Stimulated activated CD8-positive, alpha-beta memory T cell treated with anti-CD3 and anti-CD28 coated beads, Interleukin-4, amount 100 ng/mL, for 4 hours (primary cell): Measurements from ENCODE around the gene CUX1.

Source experiments
- DNase-seq, 2 donors: peaks; one replicate each; pipeline ENCODE4 v3.0.0-alpha.2; 2020; ENCODE audit warnings: low read depth in 2 of 2, low spot score in 1 of 2

CUX1 gene, protein sequence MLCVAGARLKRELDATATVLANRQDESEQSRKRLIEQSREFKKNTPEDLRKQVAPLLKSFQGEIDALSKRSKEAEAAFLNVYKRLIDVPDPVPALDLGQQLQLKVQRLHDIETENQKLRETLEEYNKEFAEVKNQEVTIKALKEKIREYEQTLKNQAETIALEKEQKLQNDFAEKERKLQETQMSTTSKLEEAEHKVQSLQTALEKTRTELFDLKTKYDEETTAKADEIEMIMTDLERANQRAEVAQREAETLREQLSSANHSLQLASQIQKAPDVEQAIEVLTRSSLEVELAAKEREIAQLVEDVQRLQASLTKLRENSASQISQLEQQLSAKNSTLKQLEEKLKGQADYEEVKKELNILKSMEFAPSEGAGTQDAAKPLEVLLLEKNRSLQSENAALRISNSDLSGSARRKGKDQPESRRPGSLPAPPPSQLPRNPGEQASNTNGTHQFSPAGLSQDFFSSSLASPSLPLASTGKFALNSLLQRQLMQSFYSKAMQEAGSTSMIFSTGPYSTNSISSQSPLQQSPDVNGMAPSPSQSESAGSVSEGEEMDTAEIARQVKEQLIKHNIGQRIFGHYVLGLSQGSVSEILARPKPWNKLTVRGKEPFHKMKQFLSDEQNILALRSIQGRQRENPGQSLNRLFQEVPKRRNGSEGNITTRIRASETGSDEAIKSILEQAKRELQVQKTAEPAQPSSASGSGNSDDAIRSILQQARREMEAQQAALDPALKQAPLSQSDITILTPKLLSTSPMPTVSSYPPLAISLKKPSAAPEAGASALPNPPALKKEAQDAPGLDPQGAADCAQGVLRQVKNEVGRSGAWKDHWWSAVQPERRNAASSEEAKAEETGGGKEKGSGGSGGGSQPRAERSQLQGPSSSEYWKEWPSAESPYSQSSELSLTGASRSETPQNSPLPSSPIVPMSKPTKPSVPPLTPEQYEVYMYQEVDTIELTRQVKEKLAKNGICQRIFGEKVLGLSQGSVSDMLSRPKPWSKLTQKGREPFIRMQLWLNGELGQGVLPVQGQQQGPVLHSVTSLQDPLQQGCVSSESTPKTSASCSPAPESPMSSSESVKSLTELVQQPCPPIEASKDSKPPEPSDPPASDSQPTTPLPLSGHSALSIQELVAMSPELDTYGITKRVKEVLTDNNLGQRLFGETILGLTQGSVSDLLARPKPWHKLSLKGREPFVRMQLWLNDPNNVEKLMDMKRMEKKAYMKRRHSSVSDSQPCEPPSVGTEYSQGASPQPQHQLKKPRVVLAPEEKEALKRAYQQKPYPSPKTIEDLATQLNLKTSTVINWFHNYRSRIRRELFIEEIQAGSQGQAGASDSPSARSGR (N-terminal part only)

DNA sequence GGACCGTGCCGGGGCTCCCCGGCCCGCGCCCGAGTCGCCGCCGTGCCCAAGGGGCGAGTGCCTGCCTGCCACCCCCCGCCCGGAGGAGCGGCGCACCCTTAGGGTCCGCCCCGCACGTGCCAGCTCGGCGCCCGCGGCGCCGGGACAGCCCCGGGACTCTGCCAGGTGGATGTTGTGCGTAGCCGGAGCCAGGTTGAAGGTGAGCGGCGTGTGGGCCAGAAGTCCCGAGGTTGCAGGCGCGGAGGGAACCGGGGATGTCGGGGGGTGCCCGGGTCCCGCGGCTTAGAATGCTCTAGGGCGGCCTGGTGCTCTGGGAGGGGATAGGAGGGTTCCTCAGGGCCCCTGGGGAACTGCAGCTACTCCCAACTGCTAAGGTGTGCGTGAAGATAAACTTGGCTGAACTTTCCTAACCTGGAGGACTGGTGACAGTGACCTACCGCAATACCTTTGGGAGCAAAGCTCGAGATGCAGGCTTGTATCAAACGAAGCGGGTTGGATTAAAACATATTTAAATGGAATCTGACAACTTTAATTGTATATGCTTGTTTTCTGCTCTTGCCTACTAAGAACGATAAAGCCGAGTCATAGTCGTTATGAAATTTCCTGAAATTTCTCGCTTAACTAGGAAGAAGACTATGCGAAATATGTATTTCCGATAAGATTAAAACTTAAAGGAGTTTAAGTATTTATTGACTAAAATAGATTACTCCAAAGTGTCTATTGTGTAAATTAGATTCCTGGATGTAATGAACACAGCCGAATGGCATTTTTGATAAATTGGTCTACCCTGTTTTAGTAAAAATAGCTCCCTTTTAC is at the start of gene CUX1:
TSS of gene CUX1 (plus strand) at position 156 of the 816 bp plus-strand sequence. CDS start at position 170, 14 bp downstream.
- no peak for DNase-seq

GRCh38 chr7:101768280-101768679 is 49.1 kb upstream of the CUX1 start:
- no peak for DNase-seq

DNA sequence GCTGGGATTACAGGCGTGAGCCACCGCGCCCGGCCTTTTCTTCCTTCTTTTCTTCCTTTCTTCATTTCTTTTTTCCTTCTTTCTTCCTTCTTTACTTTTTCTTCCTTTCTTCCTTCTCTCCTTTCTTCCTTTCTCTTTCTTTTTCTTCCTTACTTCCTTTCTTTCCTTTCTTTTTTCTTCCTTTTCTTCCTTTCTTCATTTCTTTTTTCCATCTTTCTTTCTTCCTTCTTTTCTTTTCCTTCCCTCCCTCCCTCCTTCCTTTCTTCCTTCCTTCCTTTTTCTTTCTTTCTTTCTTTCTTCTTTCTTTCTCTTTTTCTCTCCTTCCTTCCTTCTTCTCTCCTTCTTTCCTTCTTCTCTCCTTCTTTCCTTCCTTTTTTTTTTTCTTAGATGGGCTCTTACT is 47.0 kb upstream of the CUX1 start:
- DNase-seq = no peak

GRCh38 chr7:101772508-101773211 is 44.8 kb upstream of the CUX1 start:
- DNase-seq = no peak

DNA sequence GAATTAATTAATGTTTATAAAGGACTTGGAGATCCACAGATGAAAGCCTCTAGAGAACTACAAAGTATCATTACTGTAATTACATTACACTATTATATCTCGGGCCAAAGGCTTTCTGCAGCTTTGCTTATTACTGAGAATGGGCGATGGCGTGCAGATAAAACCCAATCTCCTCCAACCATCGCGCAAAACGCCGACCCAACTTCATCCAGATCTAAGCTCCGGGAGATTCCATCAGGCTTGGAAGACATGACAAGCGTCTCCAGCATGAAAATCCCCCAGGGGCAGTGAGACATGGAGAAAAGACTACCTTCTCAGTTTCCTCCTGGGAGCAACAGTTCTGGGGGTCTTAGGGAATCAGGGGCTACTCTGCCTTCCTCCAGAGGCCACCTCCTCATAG is 42.2 kb upstream of the CUX1 start:
- no peak for DNase-seq

DNA sequence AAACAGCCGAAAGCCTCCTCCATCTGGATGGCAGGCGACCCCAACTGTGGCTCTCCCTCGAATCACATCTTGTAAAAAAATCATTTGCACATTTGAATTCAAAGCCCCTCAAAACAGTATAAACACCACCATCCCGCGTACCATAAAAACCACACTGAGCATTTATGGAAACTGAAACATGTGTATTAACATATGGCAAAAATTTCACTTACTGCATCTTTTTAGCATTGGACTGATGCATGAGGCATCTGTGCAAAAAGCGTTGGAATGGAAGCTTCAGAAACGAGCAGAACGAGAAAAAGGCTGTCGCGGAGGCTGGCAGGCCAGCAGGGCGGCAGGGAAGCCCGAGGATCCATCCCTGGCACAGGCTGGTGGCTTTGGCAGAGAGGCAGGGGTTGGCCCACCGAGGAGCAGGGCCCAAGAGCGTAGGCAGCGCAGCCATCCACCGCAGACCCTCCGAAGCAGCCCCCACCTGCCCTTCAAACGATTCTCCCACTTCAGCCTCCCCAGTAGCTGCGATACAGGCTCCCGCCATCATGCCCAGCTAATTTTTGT is 39.3 kb upstream of the CUX1 start:
- no peak for DNase-seq

- DNase-seq = no peak
These were observed 38.2 kb upstream of the CUX1 start for GRCh38 chr7:101779267-101779666.

- no peak for DNase-seq
These were observed 37.1 kb upstream of the CUX1 start for GRCh38 chr7:101780281-101780680.

- no peak for DNase-seq
These were observed 36.0 kb upstream of the CUX1 start for GRCh38 chr7:101781439-101781838.

- DNase-seq = no peak
These were observed 35.0 kb upstream of the CUX1 start for GRCh38 chr7:101782476-101782875.

- no peak for DNase-seq
These were observed 34.5 kb upstream of the CUX1 start for GRCh38 chr7:101782896-101783295.

DNA sequence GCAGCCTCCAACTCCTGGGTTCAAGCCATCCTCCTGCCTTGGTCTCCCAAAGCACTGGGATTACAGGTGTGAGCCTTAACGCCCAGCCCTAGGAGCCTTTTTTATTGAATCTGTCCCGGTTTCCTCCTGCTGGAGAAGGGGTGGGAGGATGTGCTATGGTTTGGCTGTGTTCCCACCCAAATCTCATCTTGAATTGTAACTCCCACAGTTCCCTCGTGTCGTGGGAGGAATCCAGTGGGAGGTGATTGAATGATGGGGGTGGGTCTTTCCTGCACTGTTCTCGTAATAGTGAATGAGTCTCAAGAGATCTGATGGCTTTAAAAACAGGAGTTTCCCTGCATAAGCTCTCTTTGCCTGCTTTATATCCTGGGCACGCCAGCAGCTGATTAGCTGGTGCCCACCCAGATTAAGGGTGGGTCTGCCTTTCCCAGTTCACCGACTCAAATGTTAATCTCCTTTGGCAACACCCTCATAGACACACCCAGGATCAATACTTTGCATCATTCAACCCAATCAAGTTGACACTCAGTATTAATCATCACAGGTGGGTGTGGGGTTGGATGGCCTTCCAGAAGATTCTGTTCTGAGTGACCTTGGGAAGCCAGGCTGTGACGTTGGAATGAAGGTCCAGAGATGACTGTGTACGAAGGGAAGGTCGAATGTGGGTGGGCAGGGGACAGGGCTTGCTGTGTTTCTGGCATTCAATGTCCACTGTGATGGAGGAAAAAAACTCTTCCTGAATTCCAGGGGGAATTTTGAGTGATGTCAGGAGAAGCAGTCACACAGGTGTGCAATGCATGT is 33.8 kb upstream of the CUX1 start:
- no peak for DNase-seq

DNA sequence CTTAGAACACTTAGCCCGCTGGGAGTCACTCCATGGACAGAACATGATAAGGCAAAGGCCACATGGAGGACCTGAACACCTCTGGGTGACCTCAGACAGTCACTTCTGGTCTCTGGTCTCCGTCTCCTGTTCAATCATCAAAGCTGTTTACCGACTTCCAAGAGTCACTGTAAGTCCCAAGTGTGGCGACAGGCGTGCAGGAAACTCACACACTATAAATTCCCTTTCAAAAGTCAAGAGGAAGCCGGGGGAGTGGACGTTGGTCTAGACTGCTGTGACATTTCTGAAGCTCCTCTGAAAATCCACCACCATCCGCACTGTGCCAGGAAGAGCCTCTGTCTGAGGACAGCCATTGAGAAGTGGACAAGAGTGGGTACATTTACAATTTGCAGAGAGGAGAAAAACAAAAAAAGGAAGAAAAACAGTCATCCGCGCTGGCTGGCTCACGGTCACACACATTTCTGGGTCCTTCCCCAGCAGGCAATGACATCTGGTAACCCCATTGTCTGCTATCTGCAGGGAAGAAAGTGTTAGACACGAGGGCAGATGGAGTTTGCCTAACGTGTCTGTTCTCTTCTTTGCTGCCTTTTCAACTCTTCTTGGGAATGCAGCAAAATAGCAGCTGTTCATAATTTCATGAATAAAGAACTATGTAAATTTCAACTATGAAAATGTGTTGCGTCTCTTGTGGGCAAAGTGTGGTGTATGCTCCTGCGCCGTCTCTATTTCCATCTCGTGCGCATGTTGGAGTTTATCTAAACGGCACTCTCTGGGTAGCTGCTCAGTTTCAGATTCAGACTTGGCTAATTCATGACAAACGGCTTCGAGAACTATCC is 32.9 kb upstream of the CUX1 start:
- no peak for DNase-seq

DNA sequence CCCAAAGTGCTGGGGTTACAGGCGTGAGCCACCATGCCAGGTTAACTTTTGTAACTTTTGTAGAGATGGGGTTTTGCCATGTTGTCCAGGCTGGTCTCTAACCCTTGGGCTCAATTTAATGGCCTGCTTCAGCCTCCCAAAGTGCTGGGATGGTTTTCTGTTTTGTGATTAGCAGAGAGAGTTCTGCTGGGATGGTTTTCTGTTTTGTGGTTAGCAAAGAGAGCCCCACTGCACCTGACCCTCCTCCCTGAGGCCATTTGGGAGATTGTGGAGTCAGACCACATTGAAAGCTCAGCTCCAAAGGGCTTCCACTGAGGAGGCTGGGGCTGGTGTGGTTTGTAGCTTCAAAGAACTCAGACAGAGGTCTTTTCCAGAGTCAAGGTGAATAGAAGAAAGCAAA is 29.6 kb upstream of the CUX1 start:
- no peak for DNase-seq

DNA sequence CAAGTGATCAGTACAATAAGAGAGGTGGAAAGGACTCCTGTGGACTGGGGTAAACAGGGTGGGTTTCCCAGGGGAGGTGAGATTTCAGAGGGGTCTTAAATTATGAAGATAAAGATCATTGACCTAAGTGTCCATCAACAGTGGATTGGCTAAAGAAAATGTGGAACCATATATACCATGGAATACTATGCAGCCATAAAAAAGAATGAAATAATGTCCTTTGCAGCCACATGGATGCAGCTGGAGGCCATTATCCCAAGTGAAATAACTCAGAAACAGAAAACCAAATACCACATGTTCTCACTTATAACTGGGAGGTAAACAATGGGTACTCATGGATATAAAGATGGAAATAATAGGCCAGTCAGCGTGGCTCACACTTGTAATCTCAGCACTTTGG is 28.9 kb upstream of the CUX1 start:
- DNase-seq = no peak

- DNase-seq = no peak
These were observed 26.7 kb upstream of the CUX1 start for GRCh38 chr7:101790566-101791293.

- DNase-seq = no peak
These were observed 25.3 kb upstream of the CUX1 start for GRCh38 chr7:101792051-101792681.
